Measurements from ENCODE around the gene MTCL1. TPM values are rescaled to one million over a fixed set of nuclear protein-coding genes. Genes with fewer than 3 reads are reported as not detected.

Gene MTCL1
- total and polyA plus RNA-seq, 9 donors = 2.2 to 9.6 (median 6.5) TPM

DNA sequence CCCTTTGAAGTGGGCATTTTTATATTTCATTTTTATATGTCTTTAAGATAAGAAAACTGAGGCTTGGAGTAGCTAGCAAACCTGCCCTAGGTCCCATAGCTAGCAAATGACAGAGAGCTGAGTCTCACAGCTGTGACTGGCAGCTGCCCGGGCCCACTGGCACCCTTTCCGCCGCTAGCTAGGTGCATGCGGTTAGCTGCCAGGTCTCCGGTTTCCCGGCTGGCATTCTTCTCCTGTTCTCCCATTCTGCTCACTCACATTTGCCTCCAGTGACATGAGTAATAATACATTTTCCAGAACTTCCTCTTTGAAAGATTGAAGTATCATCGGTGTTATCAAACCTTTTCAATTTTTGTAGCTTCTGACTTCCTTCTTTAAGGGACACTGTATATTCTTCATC, 38.7 kb downstream of the MTCL1 start:
- TF ChIP-seq EP300 (IDR thresholded peaks at IDR 0.05) (no peak), POLR2A (IDR thresholded peaks at IDR 0.05) (no peak)
- TF ChIP-seq, protein P1, sequence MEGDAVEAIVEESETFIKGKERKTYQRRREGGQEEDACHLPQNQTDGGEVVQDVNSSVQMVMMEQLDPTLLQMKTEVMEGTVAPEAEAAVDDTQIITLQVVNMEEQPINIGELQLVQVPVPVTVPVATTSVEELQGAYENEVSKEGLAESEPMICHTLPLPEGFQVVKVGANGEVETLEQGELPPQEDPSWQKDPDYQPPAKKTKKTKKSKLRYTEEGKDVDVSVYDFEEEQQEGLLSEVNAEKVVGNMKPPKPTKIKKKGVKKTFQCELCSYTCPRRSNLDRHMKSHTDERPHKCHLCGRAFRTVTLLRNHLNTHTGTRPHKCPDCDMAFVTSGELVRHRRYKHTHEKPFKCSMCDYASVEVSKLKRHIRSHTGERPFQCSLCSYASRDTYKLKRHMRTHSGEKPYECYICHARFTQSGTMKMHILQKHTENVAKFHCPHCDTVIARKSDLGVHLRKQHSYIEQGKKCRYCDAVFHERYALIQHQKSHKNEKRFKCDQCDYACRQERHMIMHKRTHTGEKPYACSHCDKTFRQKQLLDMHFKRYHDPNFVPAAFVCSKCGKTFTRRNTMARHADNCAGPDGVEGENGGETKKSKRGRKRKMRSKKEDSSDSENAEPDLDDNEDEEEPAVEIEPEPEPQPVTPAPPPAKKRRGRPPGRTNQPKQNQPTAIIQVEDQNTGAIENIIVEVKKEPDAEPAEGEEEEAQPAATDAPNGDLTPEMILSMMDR (IDR thresholded peaks at IDR 0.05) = no peak
- 92 to 94% (median 93%) methylated on average over 7 of the region's 7 CpGs for WGBS, 3 donors
- Histone ChIP-seq H3K4me3 (no peak overlapping the region), H3K27ac (no peak overlapping the region), H3K9me3 (no peaks in the 10 kb centered on the region), H3K36me3 (no peaks in the 10 kb centered on the region), H3K4me1 (ENCODE audit: insufficient read depth) (no peaks in the 10 kb centered on the region), H3K27me3 (no peaks in the 10 kb centered on the region)
- intact Hi-C loops (cut with DNase I) = no loop called here
- DNase-seq = no peak

DNA sequence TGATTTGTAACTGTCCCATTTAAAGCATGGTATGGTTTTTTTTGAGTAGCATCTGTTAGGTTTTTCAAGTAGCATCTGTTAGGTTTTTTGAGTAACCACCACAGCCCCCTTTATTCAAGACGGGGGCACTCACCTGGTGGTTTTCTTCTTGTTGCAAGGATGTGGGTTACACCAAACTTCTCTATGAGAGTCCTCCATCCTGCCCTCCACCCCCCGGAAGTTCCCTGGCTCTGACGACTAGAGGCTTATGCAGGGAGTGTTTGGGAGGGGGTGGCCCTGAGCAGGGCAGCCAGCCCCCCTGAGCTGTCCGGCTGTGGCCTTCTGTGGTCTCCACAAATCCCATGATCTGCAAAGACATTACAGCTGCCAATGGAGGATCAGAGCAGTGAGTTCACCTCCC, 39.3 kb downstream of the MTCL1 start:
- Histone ChIP-seq H3K9me3 (no peaks in the 10 kb centered on the region), H3K4me1 (ENCODE audit: insufficient read depth) (no peaks in the 10 kb centered on the region), H3K27me3 (no peaks in the 10 kb centered on the region), H3K4me3 (no peak overlapping the region), H3K36me3 (no peaks in the 10 kb centered on the region), H3K27ac (no peak overlapping the region)
- TF ChIP-seq POLR2A (IDR thresholded peaks at IDR 0.05) = no peak
- TF ChIP-seq, protein P1 (IDR thresholded peaks at IDR 0.05) = no peak
- no peak for TF ChIP-seq EP300 (IDR thresholded peaks at IDR 0.05)
- intact Hi-C loops (cut with DNase I) = no loop called here
- WGBS, 3 donors = 76 to 86% (median 84%) methylated on average over 4 of the region's 4 CpGs
- DNase-seq = no peak

DNA sequence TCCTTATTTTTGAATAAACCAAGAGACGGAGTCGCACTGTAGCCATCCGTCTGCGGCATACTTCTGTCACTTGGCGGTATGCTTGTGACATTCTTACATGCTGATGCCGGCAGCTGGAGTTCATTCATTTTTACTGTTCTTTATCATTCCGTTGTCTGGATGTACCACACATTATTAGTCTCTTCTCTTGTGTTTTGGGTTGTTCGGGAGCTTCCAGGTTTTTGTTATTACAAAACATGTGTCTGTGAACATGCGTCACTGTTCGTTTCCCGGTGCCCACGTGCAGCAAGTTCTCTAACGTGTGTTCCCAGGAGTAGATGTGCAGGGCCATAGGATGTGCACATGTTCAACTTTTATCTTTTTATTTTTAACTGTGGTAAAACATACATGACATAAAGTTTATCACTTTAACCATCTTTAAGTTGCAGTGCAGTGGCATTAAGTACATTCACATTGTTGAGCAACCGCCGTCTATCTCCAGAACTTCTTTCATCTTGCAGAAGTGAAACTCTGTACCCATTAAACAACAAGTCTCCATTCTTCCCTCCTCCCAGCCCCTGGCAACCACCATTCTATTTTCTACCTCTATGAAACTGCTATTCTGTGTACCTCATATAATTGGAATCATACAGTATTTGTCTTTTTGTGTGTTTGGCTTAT, 40.1 kb downstream of the MTCL1 start:
- TF ChIP-seq, protein P1 (IDR thresholded peaks at IDR 0.05) = no peak
- TF ChIP-seq EP300 (IDR thresholded peaks at IDR 0.05) (no peak), POLR2A (IDR thresholded peaks at IDR 0.05) (no peak)
- H3K27me3 ChIP-seq = no peaks in the 10 kb centered on the region
- H3K27ac ChIP-seq = no peak overlapping the region
- intact Hi-C loops (cut with DNase I) = no loop called here
- H3K4me3 ChIP-seq = no peak overlapping the region
- 91 to 92% (median 92%) methylated on average over 15 of the region's 15 CpGs for WGBS, 3 donors
- H3K9me3 ChIP-seq = no peaks in the 10 kb centered on the region
- H3K4me1 ChIP-seq (ENCODE audit: insufficient read depth) = no peaks in the 10 kb centered on the region
- DNase-seq = no peak
- no peaks in the 10 kb centered on the region for H3K36me3 ChIP-seq

DNA sequence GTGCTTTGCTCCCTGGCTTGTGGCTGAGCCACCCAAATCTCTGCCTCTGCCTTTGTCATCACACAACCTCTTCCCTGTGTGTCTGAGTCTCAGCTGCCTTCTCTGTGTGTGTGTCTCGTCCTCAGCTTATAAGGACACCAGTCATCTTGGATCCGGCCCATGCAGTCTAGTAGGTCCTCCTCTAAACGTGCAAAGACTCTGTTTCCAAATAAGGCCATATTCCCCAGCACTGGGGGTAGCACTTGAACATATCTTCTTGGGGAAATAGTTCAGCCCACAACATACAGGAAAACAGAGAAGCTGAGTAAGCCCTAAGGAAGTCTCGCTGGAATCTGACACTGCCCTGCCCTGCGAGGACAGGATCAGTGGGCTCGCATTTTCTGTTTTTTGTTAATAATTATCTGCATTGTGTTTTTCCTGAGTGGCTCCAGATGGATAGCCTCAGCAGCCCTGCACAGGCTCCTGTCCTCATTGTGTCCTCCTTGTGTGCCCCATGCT, 42.1 kb downstream of the MTCL1 start:
- intact Hi-C loops (cut with DNase I) = no loop called here
- no peak overlapping the region for H3K27ac ChIP-seq
- no peak overlapping the region for H3K4me3 ChIP-seq
- H3K36me3 ChIP-seq = no peaks in the 10 kb centered on the region
- 65 to 74% (median 69%) methylated on average over 6 of the region's 6 CpGs for WGBS, 3 donors
- no peaks in the 10 kb centered on the region for H3K9me3 ChIP-seq
- H3K4me1 ChIP-seq (ENCODE audit: insufficient read depth) = peaks cover 3% of the 10 kb centered on the region
- no peak for TF ChIP-seq EP300 (IDR thresholded peaks at IDR 0.05)
- TF ChIP-seq, protein P1 (IDR thresholded peaks at IDR 0.05) = no peak
- TF ChIP-seq POLR2A (IDR thresholded peaks at IDR 0.05) = no peak
- DNase-seq = no peak
- H3K27me3 ChIP-seq = no peaks in the 10 kb centered on the region

All from ovary (tissue), 9 donors.